GM12878 (cell line): Measurements from ENCODE around the gene LRBA. TPM values are rescaled to one million over a fixed set of nuclear protein-coding genes. Genes with fewer than 3 reads are reported as not detected.

Source experiments
- ATAC-seq: fragments of 200-7000 bp; cut with Tn5 transposase; 3 replicates; pipeline ENCODE4 v1.9.1; 2020; ENCODE audit warnings: mild to moderate bottlenecking, moderate library complexity
- BruUV-seq: library from RNA; stranded (reverse); fragments of 400-500 nt; replicated peaks from 2 replicates; lab custom pipeline; 2021; lab: Mats Ljungman, UMichigan
- CTCF ChIA-PET: fragments of 300-600 bp; sonication (Branson Sonifier 250); formaldehyde crosslinking; extraction: SDS; loops from one replicate; lab custom pipeline; 2021; ENCODE audit warnings: inconsistent platforms; lab: Yijun Ruan, JAX
- POLR2A ChIA-PET: fragments of 350-600 bp; formaldehyde crosslinking; extraction: SDS; loops from one replicate; lab custom pipeline; 2021; ENCODE audit warnings: inconsistent platforms; lab: Charles Lee
- RAD21 ChIA-PET: fragments of 300-600 bp; sonication (Branson Sonifier 250); formaldehyde crosslinking; loops from one replicate; lab custom pipeline; 2023; ENCODE audit warnings: antibody characterized with exemption; ENCODE audit not compliant: unreplicated experiment; lab: Charles Lee
- SMC1A ChIA-PET: fragments of 300-600 bp; sonication (Branson Sonifier 250); formaldehyde crosslinking; loops from one replicate; lab custom pipeline; 2023; ENCODE audit not compliant: unreplicated experiment, uncharacterized antibody; lab: Charles Lee
- DNase-seq: peaks from one replicate; pipeline ENCODE4 v3.0.0-alpha.2; 2011; ENCODE audit warnings: low read depth, low spot score
- FAIRE-seq: peaks from 3 replicates; lab custom pipeline; 2011; peaks lifted over from hg19 to GRCh38; lab: Jason Lieb, UNC
- H2AFZ ChIP-seq: 2 replicates; pipeline ENCODE4 v1.6.0; 2011; ENCODE audit warnings: low read depth, low read length, control low read depth; ENCODE audit not compliant: control insufficient read depth
- H3K27ac ChIP-seq: 2 replicates; pipeline ENCODE4 v1.5.1; 2011; ENCODE audit warnings: control low read depth; ENCODE audit not compliant: control insufficient read depth, insufficient read depth
- H3K27me3 ChIP-seq, 2 experiments: replicated peaks in 1 of 2; 2 replicates each; pipeline versions ENCODE4 v1.6.0 to v1.6.1; 2011; ENCODE audit warnings: low read length in 1 of 2; ENCODE audit not compliant: control insufficient read depth in 2 of 2, insufficient read depth in 2 of 2
- H3K36me3 ChIP-seq, 2 experiments: 2 replicates each; pipeline ENCODE4 v1.5.1; 2011; ENCODE audit warnings: low read length in 1 of 2; ENCODE audit not compliant: control insufficient read depth in 2 of 2, insufficient read depth in 2 of 2
- H3K4me1 ChIP-seq: 2 replicates; pipeline ENCODE4 v1.6.1; 2011; ENCODE audit warnings: mild to moderate bottlenecking, low read length, moderate library complexity, mixed read lengths; ENCODE audit not compliant: control insufficient read depth, insufficient read depth
- H3K4me2 ChIP-seq: 2 replicates; pipeline ENCODE4 v1.6.0; 2011; ENCODE audit warnings: control low read depth; ENCODE audit not compliant: control insufficient read depth, insufficient read depth
- H3K4me3 ChIP-seq: fragments of 200-600 bp; sonication (generic); 2 replicates; pipeline ENCODE4 v1.5.1; 2016
- H3K79me2 ChIP-seq: 2 replicates; pipeline ENCODE4 v1.6.0; 2011; ENCODE audit warnings: low read length; ENCODE audit not compliant: control insufficient read depth, insufficient read depth
- H3K9ac ChIP-seq: 2 replicates; pipeline ENCODE4 v1.8.0; 2011; ENCODE audit warnings: low read length, control low read depth, mixed read lengths; ENCODE audit not compliant: control insufficient read depth, insufficient read depth
- H3K9me3 ChIP-seq: replicated peaks from 3 replicates; pipeline ENCODE4 v1.5.1; 2011; ENCODE audit warnings: mild to moderate bottlenecking, low read length; ENCODE audit not compliant: control insufficient read depth, insufficient read depth
- H4K20me1 ChIP-seq: 2 replicates; pipeline ENCODE4 v1.6.0; 2011; ENCODE audit not compliant: control insufficient read depth, insufficient read depth
- BCL11A ChIP-seq: IDR thresholded peaks from 2 replicates; pipeline ENCODE4 v1.6.1; 2011; ENCODE audit warnings: low read depth, low read length
- CHD4 ChIP-seq: fragments of 200-600 bp; sonication (generic); IDR thresholded peaks from 2 replicates; pipeline ENCODE4 v1.6.1; 2016; ENCODE audit warnings: mild to moderate bottlenecking
- EGR1 ChIP-seq, 2 experiments: IDR thresholded peaks; 1 replicate in 1 of 2; 2 replicates in 1 of 2; pipeline ENCODE4 v1.6.1; 2011 to 2012; ENCODE audit warnings: low read depth in 2 of 2, low read length in 2 of 2, borderline replicate concordance in 1 of 2, mild to moderate bottlenecking in 1 of 2, moderate library complexity in 1 of 2
- FOS ChIP-seq: IDR thresholded peaks from 3 replicates; pipeline ENCODE4 v1.6.1; 2011; ENCODE audit warnings: borderline replicate concordance; ENCODE audit not compliant: insufficient read length; ENCODE audit errors: extremely low read depth
- JUND ChIP-seq: IDR thresholded peaks from 2 replicates; pipeline ENCODE4 v1.6.1; 2012; ENCODE audit warnings: low read depth, mild to moderate bottlenecking, low read length, improper control_type of control experiment, moderate library complexity
- KAT2A ChIP-seq: conservative IDR thresholded peaks from 2 replicates; pipeline ENCODE4 v1.6.1; 2011; ENCODE audit warnings: low read depth, low read length; ENCODE audit not compliant: control insufficient read depth
- NFXL1 ChIP-seq: fragments of 450-650 bp; IDR thresholded peaks from 2 replicates; pipeline ENCODE4 v1.6.1; 2017; ENCODE audit warnings: antibody characterized with exemption, mild to moderate bottlenecking, borderline replicate concordance
- NR2F1 ChIP-seq: fragments of 450-650 bp; conservative IDR thresholded peaks from 2 replicates; pipeline ENCODE4 v1.6.1; 2017; ENCODE audit warnings: mild to moderate bottlenecking
- RAD21 ChIP-seq: IDR thresholded peaks from 2 replicates; pipeline ENCODE4 v1.6.1; 2011; ENCODE audit warnings: mild to moderate bottlenecking, low read depth, low read length, moderate library complexity; ENCODE audit not compliant: insufficient read depth
- SIN3A ChIP-seq: IDR thresholded peaks from 2 replicates; pipeline ENCODE4 v1.6.1; 2012; ENCODE audit warnings: low read depth, low read length, improper control_type of control experiment
- SP1 ChIP-seq: IDR thresholded peaks from one replicate; pipeline ENCODE4 v1.6.1; 2011; ENCODE audit warnings: low read depth, low read length
- WRNIP1 ChIP-seq: IDR thresholded peaks from 2 replicates; pipeline ENCODE4 v1.6.1; 2011; ENCODE audit warnings: low read depth, low read length, improper control_type of control experiment, borderline replicate concordance
- whole genome bisulfite sequencing: methylation state at CpG from one replicate; pipeline ENCODE4 v1.1.6; 2016; ENCODE audit warnings: low lambda C conversion rate; ENCODE audit not compliant: insufficient replicate concordance, insufficient coverage; ENCODE audit errors: missing lambda C conversion rate; 5-methylcytosine and 5-hydroxymethylcytosine counted together
- in situ Hi-C: fragments of 300-500 bp; cut with MboI; formaldehyde crosslinking; loops from 9 replicates; pipeline ENCODE4 v1.14.3; 2018; ENCODE audit warnings: mixed read lengths
- intact Hi-C: fragments of 100-400 bp; cut with micrococcal nuclease; formaldehyde crosslinking; loops from one replicate; pipeline ENCODE4 v1.14.2; 2022; ENCODE audit not compliant: unreplicated experiment
- polyA plus RNA-seq, 11 experiments: library from polyadenylated mRNA; depleted of rRNA in 4 of 11; unstranded in 6 of 11; stranded (reverse) in 5 of 11; fragments of >200 nt; fragmentation: Nextera tagmentation in 4 of 11; fragmentation: Illumina TruSeq in 1 of 11; extraction: Ambion mirVana in 4 of 11; extraction: Trizol in 1 of 11; gene quantifications; 1 replicate in 1 of 11; 2 replicates in 10 of 11; pipeline versions ENCODE4 v1.2.1 to v1.2.3, GENCODE V29; 2011 to 2016; ENCODE audit warnings: inconsistent platforms in 2 of 11, missing spikeins in 2 of 11, low read depth in 1 of 11
- total RNA-seq, 4 experiments: library from RNA; depleted of rRNA in 3 of 4; stranded (reverse); fragments of >200 nt in 3 of 4; fragmentation: Illumina TruSeq in 1 of 4; extraction: Trizol in 1 of 4; gene quantifications; 2 replicates each; pipeline versions ENCODE4 v1.2.1 to v1.2.3, GENCODE V29; 2013 to 2021
- TF ChIP-seq, protein P1 (sequence below): fragments of 450-650 bp; IDR thresholded peaks from 2 replicates; pipeline ENCODE4 v1.6.1; 2018; ENCODE audit warnings: borderline replicate concordance, mild to moderate bottlenecking; ENCODE audit not compliant: partially characterized antibody
- TF ChIP-seq, protein P2 (sequence below): fragments of 450-650 bp; IDR thresholded peaks from 2 replicates; pipeline ENCODE4 v1.6.1; 2014; ENCODE audit warnings: mild to moderate bottlenecking
- TF ChIP-seq, protein P3 (sequence below), 3 experiments: IDR thresholded peaks in 2 of 3; conservative IDR thresholded peaks in 1 of 3; 2 replicates each; pipeline ENCODE4 v1.5.1; 2011; ENCODE audit warnings: low read depth in 3 of 3, low read length in 3 of 3, mild to moderate bottlenecking in 3 of 3, control low read depth in 2 of 3, moderate library complexity in 2 of 3, inconsistent platforms in 1 of 3, mixed read lengths in 1 of 3; ENCODE audit not compliant: control insufficient read depth in 2 of 3, insufficient read depth in 1 of 3; ENCODE audit errors: extremely low read depth in 1 of 3
- TF ChIP-seq, protein P4 (sequence below): fragments of 450-650 bp; formaldehyde crosslinking; IDR thresholded peaks from 2 replicates; pipeline ENCODE4 v1.4.0; 2020; ENCODE audit warnings: mild to moderate bottlenecking, moderate library complexity

The LRBA gene
- total and polyA plus RNA-seq, 10 of the 15 experiments (the other 5 are each of a cell fraction or from before 2014, with no cell fraction given) = 20.3 to 93.4 (median 55.0) TPM

GRCh38 chr4:150384249-150384648 lies 630.8 kb downstream of the LRBA start:
- no peaks in the 10 kb centered on the region for H3K27me3 ChIP-seq
- no peak overlapping the region for H3K9ac ChIP-seq
- no peaks in the 10 kb centered on the region for H3K4me1 ChIP-seq
- H3K79me2 ChIP-seq = no peaks in the 10 kb centered on the region
- H4K20me1 ChIP-seq = no peaks in the 10 kb centered on the region
- H3K4me2 ChIP-seq = no peak overlapping the region
- 88% methylated on average over 4 of the region's 4 CpGs for WGBS
- intact Hi-C loops = no loop called here
- no peak overlapping the region for H3K27ac ChIP-seq
- in situ Hi-C loops = no loop called here
- no peaks in the 10 kb centered on the region for H3K36me3 ChIP-seq
- ChIA-PET CTCF (no interaction called here), RAD21 (no interaction called here), POLR2A (interaction anchor here (0.7 kb wide), 1 partner anchor 996 kb away, joined by 3 read pairs; no protein-coding TSS in a partner anchor), SMC1A (no interaction called here)
- no peak overlapping the region for H3K4me3 ChIP-seq
- FAIRE-seq (no peak), DNase-seq (no peak), ATAC-seq (no peak)
- H3K9me3 ChIP-seq = no peaks in the 10 kb centered on the region
- no TSS peak for BruUV-seq
- no peak overlapping the region for H2AFZ ChIP-seq
- no peak for TF ChIP-seq KAT2A
- TF ChIP-seq, protein P1, sequence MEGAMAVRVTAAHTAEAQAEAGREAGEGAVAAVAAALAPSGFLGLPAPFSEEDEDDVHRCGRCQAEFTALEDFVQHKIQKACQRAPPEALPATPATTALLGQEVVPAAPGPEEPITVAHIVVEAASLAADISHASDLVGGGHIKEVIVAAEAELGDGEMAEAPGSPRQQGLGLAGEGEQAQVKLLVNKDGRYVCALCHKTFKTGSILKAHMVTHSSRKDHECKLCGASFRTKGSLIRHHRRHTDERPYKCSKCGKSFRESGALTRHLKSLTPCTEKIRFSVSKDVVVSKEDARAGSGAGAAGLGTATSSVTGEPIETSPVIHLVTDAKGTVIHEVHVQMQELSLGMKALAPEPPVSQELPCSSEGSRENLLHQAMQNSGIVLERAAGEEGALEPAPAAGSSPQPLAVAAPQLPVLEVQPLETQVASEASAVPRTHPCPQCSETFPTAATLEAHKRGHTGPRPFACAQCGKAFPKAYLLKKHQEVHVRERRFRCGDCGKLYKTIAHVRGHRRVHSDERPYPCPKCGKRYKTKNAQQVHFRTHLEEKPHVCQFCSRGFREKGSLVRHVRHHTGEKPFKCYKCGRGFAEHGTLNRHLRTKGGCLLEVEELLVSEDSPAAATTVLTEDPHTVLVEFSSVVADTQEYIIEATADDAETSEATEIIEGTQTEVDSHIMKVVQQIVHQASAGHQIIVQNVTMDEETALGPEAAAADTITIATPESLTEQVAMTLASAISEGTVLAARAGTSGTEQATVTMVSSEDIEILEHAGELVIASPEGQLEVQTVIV = no peak
- no peak for TF ChIP-seq SP1
- no peak for TF ChIP-seq SIN3A
- no peak for TF ChIP-seq EGR1 (IDR thresholded peaks at IDR 0.05; ENCODE audit: borderline replicate concordance in 1 of 2, low read depth in 2 of 2, low read length in 2 of 2)
- no peak for TF ChIP-seq NFXL1
- no peak for TF ChIP-seq NR2F1
- TF ChIP-seq, protein P2, sequence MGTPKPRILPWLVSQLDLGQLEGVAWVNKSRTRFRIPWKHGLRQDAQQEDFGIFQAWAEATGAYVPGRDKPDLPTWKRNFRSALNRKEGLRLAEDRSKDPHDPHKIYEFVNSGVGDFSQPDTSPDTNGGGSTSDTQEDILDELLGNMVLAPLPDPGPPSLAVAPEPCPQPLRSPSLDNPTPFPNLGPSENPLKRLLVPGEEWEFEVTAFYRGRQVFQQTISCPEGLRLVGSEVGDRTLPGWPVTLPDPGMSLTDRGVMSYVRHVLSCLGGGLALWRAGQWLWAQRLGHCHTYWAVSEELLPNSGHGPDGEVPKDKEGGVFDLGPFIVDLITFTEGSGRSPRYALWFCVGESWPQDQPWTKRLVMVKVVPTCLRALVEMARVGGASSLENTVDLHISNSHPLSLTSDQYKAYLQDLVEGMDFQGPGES = no peak
- TF ChIP-seq, protein P3, sequence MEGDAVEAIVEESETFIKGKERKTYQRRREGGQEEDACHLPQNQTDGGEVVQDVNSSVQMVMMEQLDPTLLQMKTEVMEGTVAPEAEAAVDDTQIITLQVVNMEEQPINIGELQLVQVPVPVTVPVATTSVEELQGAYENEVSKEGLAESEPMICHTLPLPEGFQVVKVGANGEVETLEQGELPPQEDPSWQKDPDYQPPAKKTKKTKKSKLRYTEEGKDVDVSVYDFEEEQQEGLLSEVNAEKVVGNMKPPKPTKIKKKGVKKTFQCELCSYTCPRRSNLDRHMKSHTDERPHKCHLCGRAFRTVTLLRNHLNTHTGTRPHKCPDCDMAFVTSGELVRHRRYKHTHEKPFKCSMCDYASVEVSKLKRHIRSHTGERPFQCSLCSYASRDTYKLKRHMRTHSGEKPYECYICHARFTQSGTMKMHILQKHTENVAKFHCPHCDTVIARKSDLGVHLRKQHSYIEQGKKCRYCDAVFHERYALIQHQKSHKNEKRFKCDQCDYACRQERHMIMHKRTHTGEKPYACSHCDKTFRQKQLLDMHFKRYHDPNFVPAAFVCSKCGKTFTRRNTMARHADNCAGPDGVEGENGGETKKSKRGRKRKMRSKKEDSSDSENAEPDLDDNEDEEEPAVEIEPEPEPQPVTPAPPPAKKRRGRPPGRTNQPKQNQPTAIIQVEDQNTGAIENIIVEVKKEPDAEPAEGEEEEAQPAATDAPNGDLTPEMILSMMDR (IDR thresholded peaks at IDR 0.05 in 2 of 3, conservative IDR thresholded peaks at IDR 0.05 in 1 of 3; ENCODE audit: control insufficient read depth in 2 of 3, extremely low read depth in 1 of 3, insufficient read depth in 1 of 3, low read depth in 3 of 3, low read length in 3 of 3) = no peak
- no peak for TF ChIP-seq FOS
- no peak for TF ChIP-seq JUND
- TF ChIP-seq CHD4 = no peak
- no peak for TF ChIP-seq RAD21
- TF ChIP-seq, protein P4, sequence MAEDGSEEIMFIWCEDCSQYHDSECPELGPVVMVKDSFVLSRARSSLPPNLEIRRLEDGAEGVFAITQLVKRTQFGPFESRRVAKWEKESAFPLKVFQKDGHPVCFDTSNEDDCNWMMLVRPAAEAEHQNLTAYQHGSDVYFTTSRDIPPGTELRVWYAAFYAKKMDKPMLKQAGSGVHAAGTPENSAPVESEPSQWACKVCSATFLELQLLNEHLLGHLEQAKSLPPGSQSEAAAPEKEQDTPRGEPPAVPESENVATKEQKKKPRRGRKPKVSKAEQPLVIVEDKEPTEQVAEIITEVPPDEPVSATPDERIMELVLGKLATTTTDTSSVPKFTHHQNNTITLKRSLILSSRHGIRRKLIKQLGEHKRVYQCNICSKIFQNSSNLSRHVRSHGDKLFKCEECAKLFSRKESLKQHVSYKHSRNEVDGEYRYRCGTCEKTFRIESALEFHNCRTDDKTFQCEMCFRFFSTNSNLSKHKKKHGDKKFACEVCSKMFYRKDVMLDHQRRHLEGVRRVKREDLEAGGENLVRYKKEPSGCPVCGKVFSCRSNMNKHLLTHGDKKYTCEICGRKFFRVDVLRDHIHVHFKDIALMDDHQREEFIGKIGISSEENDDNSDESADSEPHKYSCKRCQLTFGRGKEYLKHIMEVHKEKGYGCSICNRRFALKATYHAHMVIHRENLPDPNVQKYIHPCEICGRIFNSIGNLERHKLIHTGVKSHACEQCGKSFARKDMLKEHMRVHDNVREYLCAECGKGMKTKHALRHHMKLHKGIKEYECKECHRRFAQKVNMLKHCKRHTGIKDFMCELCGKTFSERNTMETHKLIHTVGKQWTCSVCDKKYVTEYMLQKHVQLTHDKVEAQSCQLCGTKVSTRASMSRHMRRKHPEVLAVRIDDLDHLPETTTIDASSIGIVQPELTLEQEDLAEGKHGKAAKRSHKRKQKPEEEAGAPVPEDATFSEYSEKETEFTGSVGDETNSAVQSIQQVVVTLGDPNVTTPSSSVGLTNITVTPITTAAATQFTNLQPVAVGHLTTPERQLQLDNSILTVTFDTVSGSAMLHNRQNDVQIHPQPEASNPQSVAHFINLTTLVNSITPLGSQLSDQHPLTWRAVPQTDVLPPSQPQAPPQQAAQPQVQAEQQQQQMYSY = no peak
- no peak for TF ChIP-seq WRNIP1
- TF ChIP-seq BCL11A = no peak
